DND-41 (cell line): ENCODE data around the gene POC1B.

ENCODE experiments used
- EZH2 ChIP-seq: IDR thresholded peaks from 3 replicates; pipeline ENCODE4 v1.6.1; 2012; ENCODE audit warnings: borderline replicate concordance, low read depth, mild to moderate bottlenecking, moderate library complexity, low read length, inconsistent platforms; ENCODE audit not compliant: severe bottlenecking
- TF ChIP-seq, protein P1 (sequence below): IDR thresholded peaks from 2 replicates; pipeline ENCODE4 v1.5.1; 2012; ENCODE audit warnings: borderline replicate concordance, low read length, moderate library complexity, mild to moderate bottlenecking; ENCODE audit not compliant: poor library complexity, severe bottlenecking; ENCODE audit errors: extremely low read depth

DNA sequence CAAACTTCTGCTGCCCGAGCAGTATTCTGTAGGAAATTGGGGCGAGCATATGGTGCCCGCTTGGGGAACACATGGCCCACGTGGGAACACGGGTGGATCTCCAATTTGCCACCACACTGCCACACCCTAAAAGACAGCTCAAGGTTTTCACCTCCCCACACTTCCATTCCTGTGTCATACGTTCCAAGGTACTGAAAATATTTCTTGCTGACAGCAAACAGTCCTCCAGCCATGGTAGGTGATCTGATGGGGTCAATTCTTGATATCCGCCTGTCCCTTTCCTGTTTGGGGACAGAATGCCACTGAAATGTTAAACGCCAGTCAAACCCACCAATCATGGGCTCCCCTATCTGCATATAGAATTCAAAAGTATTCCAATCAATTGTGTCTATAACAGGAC, 2.5 kb downstream of the POC1B start:
- TF ChIP-seq, protein P1, sequence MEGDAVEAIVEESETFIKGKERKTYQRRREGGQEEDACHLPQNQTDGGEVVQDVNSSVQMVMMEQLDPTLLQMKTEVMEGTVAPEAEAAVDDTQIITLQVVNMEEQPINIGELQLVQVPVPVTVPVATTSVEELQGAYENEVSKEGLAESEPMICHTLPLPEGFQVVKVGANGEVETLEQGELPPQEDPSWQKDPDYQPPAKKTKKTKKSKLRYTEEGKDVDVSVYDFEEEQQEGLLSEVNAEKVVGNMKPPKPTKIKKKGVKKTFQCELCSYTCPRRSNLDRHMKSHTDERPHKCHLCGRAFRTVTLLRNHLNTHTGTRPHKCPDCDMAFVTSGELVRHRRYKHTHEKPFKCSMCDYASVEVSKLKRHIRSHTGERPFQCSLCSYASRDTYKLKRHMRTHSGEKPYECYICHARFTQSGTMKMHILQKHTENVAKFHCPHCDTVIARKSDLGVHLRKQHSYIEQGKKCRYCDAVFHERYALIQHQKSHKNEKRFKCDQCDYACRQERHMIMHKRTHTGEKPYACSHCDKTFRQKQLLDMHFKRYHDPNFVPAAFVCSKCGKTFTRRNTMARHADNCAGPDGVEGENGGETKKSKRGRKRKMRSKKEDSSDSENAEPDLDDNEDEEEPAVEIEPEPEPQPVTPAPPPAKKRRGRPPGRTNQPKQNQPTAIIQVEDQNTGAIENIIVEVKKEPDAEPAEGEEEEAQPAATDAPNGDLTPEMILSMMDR: no peak
- no peak for TF ChIP-seq EZH2
